ENCODE data around the gene SLC66A3.

Gene SLC66A3

DNA sequence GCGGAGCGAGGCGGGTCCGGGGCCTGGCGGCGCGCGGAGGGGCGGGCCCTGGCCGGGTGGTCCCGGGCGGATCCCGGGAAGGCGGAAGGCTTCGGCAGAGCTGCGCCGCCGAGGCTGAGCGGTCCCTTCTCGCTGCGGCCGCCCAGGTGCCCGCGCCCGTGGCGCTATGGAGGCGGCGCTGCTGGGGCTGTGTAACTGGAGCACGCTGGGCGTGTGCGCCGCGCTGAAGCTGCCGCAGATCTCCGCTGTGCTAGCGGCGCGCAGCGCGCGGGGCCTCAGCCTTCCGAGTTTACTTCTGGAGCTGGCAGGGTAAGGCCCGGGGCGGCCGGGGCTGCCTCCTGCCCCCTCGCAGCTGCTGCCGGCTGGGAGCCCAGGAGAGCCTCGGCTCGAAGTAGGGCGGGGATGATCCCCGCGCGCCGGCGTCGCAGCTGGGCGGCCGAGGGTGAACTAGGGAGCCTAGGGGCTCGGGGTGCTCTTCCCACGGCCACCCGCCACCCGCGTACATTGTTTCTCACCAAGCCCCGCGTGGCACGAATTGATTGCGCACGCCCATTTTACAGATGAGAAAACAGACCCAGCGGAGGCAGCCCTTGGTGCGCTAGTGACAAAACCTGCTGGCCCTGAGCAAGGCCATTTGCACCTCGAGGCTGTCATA is at the start of gene SLC66A3:
SLC66A3 (plus strand) TSS at position 87 of the 655 bp plus-strand sequence; CDS start at position 167, 80 bp downstream.
- DNase-seq, result no peak

GRCh38 chr2:11109002-11109401 is 46.3 kb upstream of the SLC66A3 start:
- DNase-seq, result no peak

DNA sequence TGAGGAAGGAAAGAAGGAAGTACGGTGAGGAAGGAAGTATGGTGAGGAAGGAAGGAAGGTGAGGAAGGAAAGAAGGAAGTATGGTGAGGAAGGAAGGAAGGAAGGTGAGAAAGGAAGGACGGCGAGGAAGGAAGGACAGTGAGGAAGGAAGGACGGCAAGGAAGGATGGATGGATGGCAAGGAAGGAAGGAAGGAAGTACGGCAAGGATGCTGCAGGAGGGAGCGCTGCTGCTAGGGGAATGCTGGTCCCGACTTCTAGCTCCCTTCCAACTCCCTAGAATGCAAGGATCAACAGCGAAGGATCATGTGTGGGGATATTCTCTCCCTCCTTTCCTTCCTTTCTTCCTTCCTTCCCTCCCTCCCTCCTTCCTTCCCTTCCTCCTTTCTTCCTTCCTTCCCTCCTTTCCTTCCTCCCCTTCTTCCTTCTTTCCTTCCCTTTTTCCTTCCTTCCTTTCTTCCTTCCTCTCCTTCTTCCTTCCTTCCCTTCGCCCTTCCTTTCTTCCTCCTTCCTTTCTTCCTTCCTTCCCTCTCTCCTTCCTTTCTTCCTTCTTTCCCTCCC is 42.3 kb upstream of the SLC66A3 start:
- DNase-seq, result peak; percentile 11

DNA sequence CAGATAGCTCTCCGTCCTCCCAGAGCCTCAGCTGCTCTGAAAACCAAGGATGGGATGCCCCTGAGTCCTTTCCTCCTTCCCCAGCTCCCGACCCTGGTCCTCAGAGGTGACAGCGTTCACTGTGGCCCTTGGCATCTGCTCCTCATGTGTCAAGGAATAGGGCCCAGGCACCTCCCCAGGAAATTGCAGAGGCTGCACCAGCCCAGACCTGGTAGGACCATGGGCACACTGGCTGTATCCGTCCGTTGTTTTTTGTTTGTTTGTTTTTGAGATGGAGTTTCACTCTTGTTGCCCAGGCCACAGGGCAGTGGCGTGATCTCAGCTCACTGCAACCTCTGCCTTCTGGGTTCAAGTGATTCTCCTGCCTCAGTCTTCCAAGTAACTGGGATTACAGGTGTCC is 37.5 kb upstream of the SLC66A3 start:
- DNase-seq, result no peak

DNA sequence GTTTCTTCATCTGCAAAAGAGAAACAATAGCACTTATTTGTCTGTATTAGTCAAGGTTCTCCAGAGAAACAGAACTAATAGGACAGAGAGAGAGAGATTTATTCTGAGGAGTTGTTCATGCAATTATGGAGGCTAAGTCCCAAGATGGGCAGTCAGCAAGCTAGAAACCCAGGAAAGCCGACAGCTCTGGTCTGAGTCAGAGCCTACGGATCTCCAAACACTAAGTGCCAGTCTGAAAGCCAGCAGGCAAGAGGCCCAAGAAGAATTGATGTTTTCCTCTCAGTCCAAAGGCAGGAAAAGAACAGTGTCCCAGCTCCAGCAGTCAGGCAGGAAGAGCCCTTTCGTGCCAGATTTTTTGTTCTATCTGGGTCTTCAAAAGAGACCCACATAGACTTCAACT is 36.5 kb upstream of the SLC66A3 start:
- DNase-seq, result no peak

DNA sequence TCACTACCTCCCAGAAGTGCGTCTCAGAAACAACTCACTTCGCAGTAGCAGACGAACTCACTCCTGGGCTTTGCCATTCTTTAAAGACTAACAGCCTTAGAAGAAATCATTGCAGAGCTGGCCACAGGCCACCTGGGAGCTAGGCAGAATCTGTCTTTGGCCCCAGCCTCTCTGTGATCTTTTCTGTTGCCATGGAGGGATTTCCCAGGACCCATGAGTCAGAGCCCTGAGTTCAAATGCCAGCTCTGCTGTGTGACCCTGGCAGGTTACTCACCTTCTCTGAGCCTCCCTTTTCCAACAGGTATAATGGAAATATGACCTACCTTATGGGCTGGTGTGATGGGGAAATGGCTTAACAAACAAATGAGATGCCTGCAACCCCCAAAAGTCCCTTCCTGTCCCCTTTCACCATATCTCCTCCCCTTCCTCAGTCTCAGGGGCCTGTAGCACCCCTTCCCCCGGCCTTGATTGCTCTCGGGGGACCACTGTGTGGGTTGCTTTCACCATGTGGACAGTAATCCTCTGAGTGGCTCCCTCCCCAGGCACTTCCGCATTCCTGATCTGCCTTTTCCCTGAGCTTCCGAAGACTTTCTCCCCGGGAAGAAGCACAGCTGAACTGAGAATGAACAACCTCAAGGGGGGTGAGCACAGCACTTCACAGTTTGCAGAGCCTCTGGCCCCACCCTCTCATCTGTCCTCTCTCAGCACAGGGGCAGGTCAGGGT is 34.0 kb upstream of the SLC66A3 start:
- DNase-seq, result peak; percentile 61

- no peak for DNase-seq
Observed at GRCh38 chr2:11121823-11122155, 33.5 kb upstream of the SLC66A3 start.

GRCh38 chr2:11122380-11122779 is 32.9 kb upstream of the SLC66A3 start:
- no peak for DNase-seq

GRCh38 chr2:11123001-11123809 is 32.1 kb upstream of the SLC66A3 start:
- DNase-seq, result no peak

- peak; percentile 78 for DNase-seq
Observed at GRCh38 chr2:11123856-11124759, 31.2 kb upstream of the SLC66A3 start.

GRCh38 chr2:11124760-11125068 is 30.6 kb upstream of the SLC66A3 start:
- DNase-seq, result no peak

DNA sequence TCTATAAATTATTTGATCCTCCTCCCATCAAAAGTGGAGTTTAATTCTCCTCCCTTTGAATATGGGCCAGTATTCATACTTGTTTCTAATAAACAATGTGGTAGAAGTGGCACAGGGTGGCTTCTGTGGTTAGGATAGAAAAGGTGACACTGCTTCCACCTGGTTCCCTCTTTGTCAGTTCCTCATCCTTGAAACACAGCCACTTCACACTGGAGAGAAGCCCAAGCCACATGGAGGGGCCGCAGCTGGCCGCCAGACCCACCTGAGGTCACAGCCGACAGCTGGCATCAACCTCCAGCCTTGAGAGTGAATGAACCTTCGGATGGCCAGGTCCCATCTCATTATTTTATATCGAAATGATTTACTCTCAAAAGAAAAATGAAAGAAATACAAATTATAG is 27.5 kb upstream of the SLC66A3 start:
- DNase-seq, result no peak

DNA sequence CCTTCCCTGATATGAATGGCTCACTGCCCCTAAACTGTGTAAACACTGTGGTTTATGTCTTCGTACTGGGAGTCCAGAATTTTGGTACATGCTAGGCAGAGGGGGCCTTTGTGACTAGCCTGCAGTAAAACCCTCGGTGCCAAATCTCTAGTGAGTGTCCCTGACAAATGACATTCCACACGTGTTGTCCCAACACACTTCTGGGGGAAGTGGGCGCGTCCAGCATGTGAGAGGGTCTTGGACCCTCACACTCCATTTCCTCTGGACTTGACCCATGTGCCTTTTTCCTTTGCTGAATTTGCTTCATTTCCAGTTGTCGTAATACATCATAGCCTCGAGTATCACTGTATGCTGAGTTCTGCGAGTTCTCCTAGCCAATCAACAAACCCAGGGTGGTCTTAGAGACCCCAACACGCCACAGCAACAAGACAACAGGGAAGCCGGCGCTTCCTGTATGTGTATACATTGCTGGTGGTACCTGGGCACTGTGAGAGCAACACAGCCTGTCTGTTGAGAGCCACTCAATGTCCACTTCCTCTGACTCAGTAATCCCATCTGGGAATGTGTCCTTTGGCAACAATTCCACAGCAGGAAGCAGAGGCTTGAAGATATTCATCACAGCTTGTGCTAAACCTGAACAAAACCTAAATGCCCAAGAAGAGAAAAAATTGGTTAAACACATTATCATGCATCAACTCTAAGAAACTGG is 26.9 kb upstream of the SLC66A3 start:
- DNase-seq, result no peak

GRCh38 chr2:11129598-11130449 is 25.4 kb upstream of the SLC66A3 start:
- peak; percentile 94 for DNase-seq

DNA sequence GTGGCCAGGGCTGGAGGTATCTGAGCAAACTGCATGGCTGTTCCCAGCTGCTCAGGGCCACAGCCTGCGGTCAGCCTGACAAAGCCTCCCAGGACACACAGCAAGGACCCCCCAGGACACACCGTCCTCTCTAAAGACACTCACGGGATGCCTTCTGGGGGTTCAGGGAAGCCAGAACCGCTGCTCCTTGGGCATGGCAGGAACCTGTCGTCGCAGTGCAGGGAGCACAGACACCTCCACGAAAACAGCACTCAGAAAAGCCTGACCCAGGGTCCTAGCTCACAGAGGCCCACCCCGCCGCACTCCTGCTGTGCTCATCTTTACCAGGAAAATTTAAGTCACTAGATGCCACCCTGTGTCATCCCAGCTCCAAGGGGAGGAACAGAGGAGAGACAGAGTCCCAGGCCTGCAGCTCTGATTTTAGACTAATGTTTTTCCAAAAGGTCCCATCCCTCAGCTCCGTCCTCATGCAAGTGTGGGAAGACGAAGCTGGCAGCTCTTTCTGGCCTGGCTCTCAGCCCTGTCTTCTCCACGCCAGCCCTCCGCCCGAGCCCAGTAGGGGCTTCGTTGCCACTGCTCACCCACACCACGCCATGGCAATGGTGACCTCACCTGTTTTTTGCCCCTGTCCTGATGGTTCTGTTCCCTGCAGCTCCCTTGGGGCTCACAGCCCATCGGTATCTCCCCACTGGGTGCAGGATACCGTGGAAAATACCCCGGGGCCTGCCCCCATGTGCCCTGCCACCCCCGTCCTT is 23.9 kb upstream of the SLC66A3 start:
- no peak for DNase-seq

DNA sequence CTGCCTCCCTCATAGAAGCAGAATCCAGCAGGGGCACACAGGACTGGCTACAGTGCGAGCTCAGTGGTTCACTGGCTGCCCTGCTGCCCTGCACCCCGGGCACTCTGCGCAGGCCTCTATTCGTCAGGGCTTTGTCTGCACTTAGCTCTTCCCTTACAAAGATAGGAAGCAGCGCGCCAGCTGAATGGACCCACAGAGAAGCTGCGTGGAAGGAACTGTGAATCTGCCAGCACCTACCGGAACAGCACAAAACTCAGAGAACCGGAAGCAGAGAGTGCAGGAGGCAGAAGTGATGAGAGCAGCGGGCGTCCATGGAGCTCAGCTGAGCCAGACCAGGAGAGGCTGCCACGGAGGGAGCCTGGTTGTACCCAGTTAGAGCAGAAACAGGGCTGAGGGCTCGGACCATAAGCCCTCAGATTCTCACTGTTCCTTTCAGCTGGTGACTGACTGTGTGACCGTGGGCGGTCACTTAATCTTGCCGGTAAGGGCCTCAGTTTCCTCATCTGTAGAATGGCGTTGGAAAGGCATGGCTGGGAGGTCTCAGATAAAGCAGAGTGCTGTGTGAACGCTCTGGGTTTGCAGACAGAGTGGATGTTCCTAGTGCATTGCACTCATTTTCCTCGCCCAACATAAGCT is 23.1 kb upstream of the SLC66A3 start:
- no peak for DNase-seq

GRCh38 chr2:11133238-11133935 is 21.9 kb upstream of the SLC66A3 start:
- DNase-seq, result no peak

GRCh38 chr2:11133936-11134320 is 21.3 kb upstream of the SLC66A3 start:
- DNase-seq, result no peak

GRCh38 chr2:11134349-11134748 is 20.9 kb upstream of the SLC66A3 start:
- no peak for DNase-seq

All from islet precursor cell (in vitro differentiated cells).